ENCODE measurements around the gene ELAC2. TPM values are rescaled to one million over a fixed set of nuclear protein-coding genes. Genes with fewer than 3 reads are reported as not detected.

The ELAC2 gene
- total RNA-seq, 2 donors from 2014 or later: 66.9 to 104 TPM

- no peaks in the 10 kb centered on the region for H3K4me1 ChIP-seq (replicated peaks)
- TF ChIP-seq POLR2AphosphoS5 (IDR thresholded peaks at IDR 0.05): no peak
- TF ChIP-seq POLR2A (IDR thresholded peaks at IDR 0.05): no peak
- no peak for TF ChIP-seq CTCF (IDR thresholded peaks at IDR 0.05)
- H3K27me3 ChIP-seq (replicated peaks; ENCODE audit: insufficient read depth): no peaks in the 10 kb centered on the region
- H3K9me3 ChIP-seq: no peaks in the 10 kb centered on the region
- no peaks in the 10 kb centered on the region for H3K36me3 ChIP-seq
- H3K27ac ChIP-seq: no peak overlapping the region
- intact Hi-C loops (cut with DNase I): loop anchor here (5.0 to 10.0 kb wide), 2 partner anchors 1272 to 1895 kb away; partner anchors contain the start of gene HS3ST3B1
- WGBS: 25% methylated on average over 1 of the region's 1 CpG
- DNase-seq (ENCODE audit: low spot score): no peak
- H3K4me3 ChIP-seq: no peak overlapping the region
Measured at GRCh38 chr17:13030056-13030455, 12.2 kb upstream of the ELAC2 start.

- Histone ChIP-seq H3K4me1 (replicated peaks) (no peaks in the 10 kb centered on the region), H3K27ac (no peak overlapping the region), H3K9me3 (no peaks in the 10 kb centered on the region), H3K4me3 (no peak overlapping the region), H3K27me3 (replicated peaks; ENCODE audit: insufficient read depth) (no peaks in the 10 kb centered on the region), H3K36me3 (no peaks in the 10 kb centered on the region)
- intact Hi-C loops (cut with DNase I): no loop called here
- DNase-seq (ENCODE audit: low spot score): no peak
- TF ChIP-seq POLR2A (IDR thresholded peaks at IDR 0.05) (no peak), CTCF (IDR thresholded peaks at IDR 0.05) (no peak), POLR2AphosphoS5 (IDR thresholded peaks at IDR 0.05) (no peak)
- WGBS: 77% methylated on average over 2 of the region's 2 CpGs
Measured at GRCh38 chr17:13029340-13029739, 11.5 kb upstream of the ELAC2 start.

- no peaks in the 10 kb centered on the region for H3K4me1 ChIP-seq (replicated peaks)
- H3K27me3 ChIP-seq (replicated peaks; ENCODE audit: insufficient read depth): no peaks in the 10 kb centered on the region
- H3K4me3 ChIP-seq: no peak overlapping the region
- no peak for DNase-seq (ENCODE audit: low spot score)
- no peak overlapping the region for H3K27ac ChIP-seq
- 88% methylated on average over 5 of the region's 5 CpGs for WGBS
- no peaks in the 10 kb centered on the region for H3K9me3 ChIP-seq
- intact Hi-C loops (cut with DNase I): no loop called here
- no peaks in the 10 kb centered on the region for H3K36me3 ChIP-seq
- TF ChIP-seq CTCF (IDR thresholded peaks at IDR 0.05) (no peak), POLR2A (IDR thresholded peaks at IDR 0.05) (no peak), POLR2AphosphoS5 (IDR thresholded peaks at IDR 0.05) (no peak)
Measured at GRCh38 chr17:13027246-13027645, 9.4 kb upstream of the ELAC2 start.

GRCh38 chr17:13025687-13026086 is 7.9 kb upstream of the ELAC2 start:
- TF ChIP-seq CTCF (IDR thresholded peaks at IDR 0.05) (no peak), POLR2A (IDR thresholded peaks at IDR 0.05) (no peak), POLR2AphosphoS5 (IDR thresholded peaks at IDR 0.05) (no peak)
- Histone ChIP-seq H3K27ac (no peak overlapping the region), H3K9me3 (no peaks in the 10 kb centered on the region), H3K36me3 (no peaks in the 10 kb centered on the region), H3K4me1 (replicated peaks) (no peaks in the 10 kb centered on the region), H3K4me3 (no peak overlapping the region), H3K27me3 (replicated peaks; ENCODE audit: insufficient read depth) (no peaks in the 10 kb centered on the region)
- no peak for DNase-seq (ENCODE audit: low spot score)
- intact Hi-C loops (cut with DNase I): no loop called here

GRCh38 chr17:13025258-13025627 is 7.4 kb upstream of the ELAC2 start:
- TF ChIP-seq CTCF (IDR thresholded peaks at IDR 0.05) (no peak), POLR2AphosphoS5 (IDR thresholded peaks at IDR 0.05) (no peak), POLR2A (IDR thresholded peaks at IDR 0.05) (no peak)
- Histone ChIP-seq H3K27ac (no peak overlapping the region), H3K4me1 (replicated peaks) (no peaks in the 10 kb centered on the region), H3K4me3 (no peak overlapping the region), H3K36me3 (no peaks in the 10 kb centered on the region), H3K27me3 (replicated peaks; ENCODE audit: insufficient read depth) (no peaks in the 10 kb centered on the region), H3K9me3 (no peaks in the 10 kb centered on the region)
- 77% methylated on average over 5 of the region's 5 CpGs for WGBS
- intact Hi-C loops (cut with DNase I): no loop called here
- no peak for DNase-seq (ENCODE audit: low spot score)
